ENCODE data around the gene CCDC12. TPM values are rescaled to one million over a fixed set of nuclear protein-coding genes. Genes with fewer than 3 reads are reported as not detected.

The CCDC12 gene
- total RNA-seq, 1 experiment from 2014 or later: 46.5 TPM

DNA sequence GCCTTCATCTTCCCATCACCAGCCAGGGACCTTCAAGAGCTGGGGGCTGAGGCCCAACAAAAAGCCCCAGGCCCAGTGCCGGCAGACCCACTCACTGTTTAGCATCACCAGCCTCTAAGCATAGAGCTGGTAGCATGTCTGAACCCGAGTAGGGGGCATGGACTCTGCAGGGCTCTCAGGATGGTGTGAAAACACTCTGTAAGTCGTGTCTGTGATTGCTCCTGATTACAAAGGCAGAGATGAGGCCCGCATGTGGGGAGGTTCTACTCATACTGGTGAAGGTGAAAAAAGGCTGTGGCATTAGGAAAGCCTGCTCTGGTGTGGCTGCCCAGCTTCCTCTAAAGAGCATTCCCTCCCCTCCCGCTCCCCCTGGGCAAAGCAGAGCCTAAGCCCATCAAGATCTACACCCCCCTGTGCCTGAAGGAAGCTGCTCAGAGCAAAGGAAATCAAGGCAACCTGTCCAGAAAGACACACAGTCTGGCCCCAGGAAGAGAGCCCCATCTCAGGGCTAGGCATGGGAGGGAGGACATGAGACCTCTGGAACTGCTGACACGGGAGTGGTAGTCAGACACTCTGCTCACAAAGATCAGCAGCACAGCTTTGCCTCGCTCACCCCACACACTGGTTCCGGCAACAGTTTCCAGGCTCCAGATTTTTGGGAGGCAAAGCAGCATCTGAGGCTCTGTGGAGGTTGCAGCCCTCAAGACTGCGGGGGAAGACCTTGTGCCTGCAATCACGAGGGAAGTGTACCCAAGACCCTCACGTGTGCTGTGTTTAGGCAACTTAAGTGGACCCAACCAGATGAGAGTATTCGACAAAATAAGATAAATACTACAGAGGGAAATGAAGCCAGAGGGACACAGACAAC is 36.7 kb downstream of the CCDC12 start:
- POLR2A ChIA-PET: no interaction called here
- H3K4me2 ChIP-seq (ENCODE audit: low read length): no peak overlapping the region
- intact Hi-C loops (cut with micrococcal nuclease): loop anchor here (5.0 kb wide), 1 partner anchor 37 kb away; the partner anchor contains the start of genes CCDC12 and NBEAL2
- CTCF ChIA-PET: no interaction called here
- DNase-seq (ENCODE audit: low read depth, low spot score) (no peak), ATAC-seq (no peak)
- H3K4me1 ChIP-seq (ENCODE audit: control insufficient read depth in 1 of 2, insufficient read depth in 2 of 2, low read length in 2 of 2): peaks cover 39 to 59% of the 10 kb centered on the region in 2 experiments
- no peaks in the 10 kb centered on the region for H3K9me2 ChIP-seq (ENCODE audit: insufficient read depth)
- H4K20me1 ChIP-seq (ENCODE audit: insufficient read depth): peaks cover 13% of the 10 kb centered on the region; the same call in 1 of the 2 replicates
- H3K79me2 ChIP-seq (ENCODE audit: insufficient read depth, low read length): peaks cover 96% of the 10 kb centered on the region
- no peak overlapping the region for H3K4me3 ChIP-seq (replicated peaks in 1 of 2; ENCODE audit: low read depth in 1 of 2, low read length in 2 of 2)
- H3K27me3 ChIP-seq (ENCODE audit: insufficient read depth, low read length): no peaks in the 10 kb centered on the region
- H3K9me3 ChIP-seq (ENCODE audit: control insufficient read depth in 1 of 2, insufficient read depth in 1 of 2, low read depth in 1 of 2, low read length in 2 of 2): no peaks in the 10 kb centered on the region
- H3K27ac ChIP-seq (ENCODE audit: low read depth, low read length): no peak overlapping the region
- H2AFZ ChIP-seq (ENCODE audit: low read depth, low read length, poor library complexity, severe bottlenecking): no peak overlapping the region
- BruUV-seq (replicated peaks): no TSS peak
- RAD21 ChIA-PET (ENCODE audit: low non-redundant PET in 1 of 2, low total read pairs in 2 of 2, uncharacterized antibody in 2 of 2, unreplicated experiment in 2 of 2): no interaction called here
- no peak overlapping the region for H3K9ac ChIP-seq (ENCODE audit: low read length)
- TF ChIP-seq JUND (IDR thresholded peaks at IDR 0.05): no peak
- TF ChIP-seq, protein P1, sequence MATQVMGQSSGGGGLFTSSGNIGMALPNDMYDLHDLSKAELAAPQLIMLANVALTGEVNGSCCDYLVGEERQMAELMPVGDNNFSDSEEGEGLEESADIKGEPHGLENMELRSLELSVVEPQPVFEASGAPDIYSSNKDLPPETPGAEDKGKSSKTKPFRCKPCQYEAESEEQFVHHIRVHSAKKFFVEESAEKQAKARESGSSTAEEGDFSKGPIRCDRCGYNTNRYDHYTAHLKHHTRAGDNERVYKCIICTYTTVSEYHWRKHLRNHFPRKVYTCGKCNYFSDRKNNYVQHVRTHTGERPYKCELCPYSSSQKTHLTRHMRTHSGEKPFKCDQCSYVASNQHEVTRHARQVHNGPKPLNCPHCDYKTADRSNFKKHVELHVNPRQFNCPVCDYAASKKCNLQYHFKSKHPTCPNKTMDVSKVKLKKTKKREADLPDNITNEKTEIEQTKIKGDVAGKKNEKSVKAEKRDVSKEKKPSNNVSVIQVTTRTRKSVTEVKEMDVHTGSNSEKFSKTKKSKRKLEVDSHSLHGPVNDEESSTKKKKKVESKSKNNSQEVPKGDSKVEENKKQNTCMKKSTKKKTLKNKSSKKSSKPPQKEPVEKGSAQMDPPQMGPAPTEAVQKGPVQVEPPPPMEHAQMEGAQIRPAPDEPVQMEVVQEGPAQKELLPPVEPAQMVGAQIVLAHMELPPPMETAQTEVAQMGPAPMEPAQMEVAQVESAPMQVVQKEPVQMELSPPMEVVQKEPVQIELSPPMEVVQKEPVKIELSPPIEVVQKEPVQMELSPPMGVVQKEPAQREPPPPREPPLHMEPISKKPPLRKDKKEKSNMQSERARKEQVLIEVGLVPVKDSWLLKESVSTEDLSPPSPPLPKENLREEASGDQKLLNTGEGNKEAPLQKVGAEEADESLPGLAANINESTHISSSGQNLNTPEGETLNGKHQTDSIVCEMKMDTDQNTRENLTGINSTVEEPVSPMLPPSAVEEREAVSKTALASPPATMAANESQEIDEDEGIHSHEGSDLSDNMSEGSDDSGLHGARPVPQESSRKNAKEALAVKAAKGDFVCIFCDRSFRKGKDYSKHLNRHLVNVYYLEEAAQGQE (IDR thresholded peaks at IDR 0.05; ENCODE audit: low read depth): no peak
- TF ChIP-seq ZNF274 (IDR thresholded peaks at IDR 0.05; ENCODE audit: low read depth, low read length): no peak
- H3K36me3 ChIP-seq (ENCODE audit: control insufficient read depth in 1 of 2, insufficient read depth in 2 of 2, low read length in 2 of 2): peaks cover 8 to 22% of the 10 kb centered on the region in 2 experiments; a peak in 2 of 4 replicates

DNA sequence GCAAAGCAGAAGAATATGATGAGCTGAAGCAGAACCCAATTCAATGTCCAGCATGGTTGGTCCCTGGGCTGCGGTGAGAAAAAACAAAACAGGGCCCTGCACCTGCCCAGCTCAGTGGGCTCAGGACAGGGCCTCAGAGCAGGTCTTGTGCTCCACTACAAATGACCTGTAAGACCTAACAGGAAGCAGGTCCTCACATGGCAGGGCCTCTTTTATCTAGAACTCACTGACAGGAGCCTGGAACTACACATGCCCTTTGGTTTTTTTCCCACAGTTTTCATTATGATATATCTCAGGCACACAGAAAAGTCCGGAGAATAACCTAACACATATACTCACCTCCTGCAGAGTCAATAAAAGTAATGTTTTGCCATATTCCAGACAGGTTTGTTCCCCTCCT is 38.4 kb downstream of the CCDC12 start:
- POLR2A ChIA-PET: no interaction called here
- DNase-seq (ENCODE audit: low read depth, low spot score): no peak
- CTCF ChIA-PET: no interaction called here
- no peaks in the 10 kb centered on the region for H3K9me2 ChIP-seq (ENCODE audit: insufficient read depth)
- H3K9ac ChIP-seq (ENCODE audit: low read length): no peak overlapping the region
- H3K79me2 ChIP-seq (ENCODE audit: insufficient read depth, low read length): peaks cover 96% of the 10 kb centered on the region
- H3K4me1 ChIP-seq (ENCODE audit: control insufficient read depth in 1 of 2, insufficient read depth in 2 of 2, low read length in 2 of 2): peaks cover 33 to 57% of the 10 kb centered on the region in 2 experiments
- no peak overlapping the region for H3K4me3 ChIP-seq (replicated peaks in 1 of 2; ENCODE audit: low read depth in 1 of 2, low read length in 2 of 2)
- H3K27ac ChIP-seq (ENCODE audit: low read depth, low read length): no peak overlapping the region
- peaks cover 8 to 22% of the 10 kb centered on the region in 2 experiments; a peak in 2 of 4 replicates for H3K36me3 ChIP-seq (ENCODE audit: control insufficient read depth in 1 of 2, insufficient read depth in 2 of 2, low read length in 2 of 2)
- no TSS peak for BruUV-seq (replicated peaks)
- H2AFZ ChIP-seq (ENCODE audit: low read depth, low read length, poor library complexity, severe bottlenecking): no peak overlapping the region
- peaks cover 7% of the 10 kb centered on the region; the same call in 1 of the 2 replicates for H4K20me1 ChIP-seq (ENCODE audit: insufficient read depth)
- intact Hi-C loops (cut with micrococcal nuclease): loop anchor here (5.0 kb wide), 1 partner anchor 39 kb away; the partner anchor contains the start of genes CCDC12 and NBEAL2
- H3K9me3 ChIP-seq (ENCODE audit: control insufficient read depth in 1 of 2, insufficient read depth in 1 of 2, low read depth in 1 of 2, low read length in 2 of 2): no peaks in the 10 kb centered on the region
- no peak overlapping the region for H3K4me2 ChIP-seq (ENCODE audit: low read length)
- no peaks in the 10 kb centered on the region for H3K27me3 ChIP-seq (ENCODE audit: insufficient read depth, low read length)
- no peak for TF ChIP-seq ELF1 (IDR thresholded peaks at IDR 0.05; ENCODE audit: borderline replicate concordance, low read depth)
- no peak for TF ChIP-seq RAD21 (IDR thresholded peaks at IDR 0.05; ENCODE audit: low read depth)
- TF ChIP-seq CBX3 (IDR thresholded peaks at IDR 0.05; ENCODE audit: low read depth): no peak
- TF ChIP-seq, protein P2, sequence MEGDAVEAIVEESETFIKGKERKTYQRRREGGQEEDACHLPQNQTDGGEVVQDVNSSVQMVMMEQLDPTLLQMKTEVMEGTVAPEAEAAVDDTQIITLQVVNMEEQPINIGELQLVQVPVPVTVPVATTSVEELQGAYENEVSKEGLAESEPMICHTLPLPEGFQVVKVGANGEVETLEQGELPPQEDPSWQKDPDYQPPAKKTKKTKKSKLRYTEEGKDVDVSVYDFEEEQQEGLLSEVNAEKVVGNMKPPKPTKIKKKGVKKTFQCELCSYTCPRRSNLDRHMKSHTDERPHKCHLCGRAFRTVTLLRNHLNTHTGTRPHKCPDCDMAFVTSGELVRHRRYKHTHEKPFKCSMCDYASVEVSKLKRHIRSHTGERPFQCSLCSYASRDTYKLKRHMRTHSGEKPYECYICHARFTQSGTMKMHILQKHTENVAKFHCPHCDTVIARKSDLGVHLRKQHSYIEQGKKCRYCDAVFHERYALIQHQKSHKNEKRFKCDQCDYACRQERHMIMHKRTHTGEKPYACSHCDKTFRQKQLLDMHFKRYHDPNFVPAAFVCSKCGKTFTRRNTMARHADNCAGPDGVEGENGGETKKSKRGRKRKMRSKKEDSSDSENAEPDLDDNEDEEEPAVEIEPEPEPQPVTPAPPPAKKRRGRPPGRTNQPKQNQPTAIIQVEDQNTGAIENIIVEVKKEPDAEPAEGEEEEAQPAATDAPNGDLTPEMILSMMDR (IDR thresholded peaks at IDR 0.05 in 2 of 3, conservative IDR thresholded peaks at IDR 0.05 in 1 of 3; ENCODE audit: borderline replicate concordance in 1 of 3, insufficient read depth in 1 of 3, low read depth in 2 of 3, low read length in 2 of 3): no peak
- no peak for TF ChIP-seq POLR2A (IDR thresholded peaks at IDR 0.05; ENCODE audit: borderline replicate concordance, extremely low read depth, insufficient read depth, insufficient read length)
- TF ChIP-seq EGR1 (IDR thresholded peaks at IDR 0.05; ENCODE audit: low read depth): no peak
- TF ChIP-seq, protein P3, sequence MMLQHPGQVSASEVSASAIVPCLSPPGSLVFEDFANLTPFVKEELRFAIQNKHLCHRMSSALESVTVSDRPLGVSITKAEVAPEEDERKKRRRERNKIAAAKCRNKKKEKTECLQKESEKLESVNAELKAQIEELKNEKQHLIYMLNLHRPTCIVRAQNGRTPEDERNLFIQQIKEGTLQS (IDR thresholded peaks at IDR 0.05): no peak
- TF ChIP-seq EZH2phosphoT487 (IDR thresholded peaks at IDR 0.05; ENCODE audit: borderline replicate concordance): no peak
- TF ChIP-seq, protein P4, sequence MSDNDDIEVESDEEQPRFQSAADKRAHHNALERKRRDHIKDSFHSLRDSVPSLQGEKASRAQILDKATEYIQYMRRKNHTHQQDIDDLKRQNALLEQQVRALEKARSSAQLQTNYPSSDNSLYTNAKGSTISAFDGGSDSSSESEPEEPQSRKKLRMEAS (IDR thresholded peaks at IDR 0.05): no peak
- ATAC-seq: no peak
- RAD21 ChIA-PET (ENCODE audit: low non-redundant PET in 1 of 2, low total read pairs in 2 of 2, uncharacterized antibody in 2 of 2, unreplicated experiment in 2 of 2): no interaction called here
